Heart right ventricle (tissue), 16 donors: ENCODE measurements around the gene MUC5B. TPM values are rescaled to one million over a fixed set of nuclear protein-coding genes. Genes with fewer than 3 reads are reported as not detected.

Experiments used
- ATAC-seq, 8 donors: fragments of 200-7000 bp; cut with Tn5 transposase; one replicate each; pipeline ENCODE4 v1.9.1; 2020; ENCODE audit warnings: mild to moderate bottlenecking in 8 of 8, moderate library complexity in 8 of 8, moderate number of reproducible peaks in 1 of 8
- DNase-seq, 2 donors: peaks; one replicate each; pipeline ENCODE4 v3.0.0-alpha.2; 2020
- H3K27ac ChIP-seq, 10 donors: fragments of 200-600 bp; sonication (generic) in 2 of 10; one replicate each; pipeline versions ENCODE4 v1.5.0 to v1.8.0; 2020 to 2022; ENCODE audit warnings: mild to moderate bottlenecking in 3 of 10
- H3K27me3 ChIP-seq, 7 donors: fragments of 200-600 bp; one replicate each; pipeline ENCODE4 v1.8.0; 2021 to 2022; ENCODE audit warnings: mild to moderate bottlenecking in 2 of 7
- H3K36me3 ChIP-seq, 9 donors: fragments of 200-600 bp; sonication (generic) in 1 of 9; one replicate each; pipeline versions ENCODE4 v1.5.0 to v1.8.0; 2020 to 2022; ENCODE audit warnings: mild to moderate bottlenecking in 2 of 9
- H3K4me1 ChIP-seq, 9 donors: fragments of 200-600 bp; sonication (generic) in 1 of 9; one replicate each; pipeline versions ENCODE4 v1.5.0 to v1.8.0; 2020 to 2022; ENCODE audit warnings: mild to moderate bottlenecking in 4 of 9
- H3K4me3 ChIP-seq, 10 donors: fragments of 200-600 bp; sonication (generic) in 2 of 10; one replicate each; pipeline versions ENCODE4 v1.5.0 to v1.8.0; 2020 to 2022; ENCODE audit warnings: mild to moderate bottlenecking in 7 of 10, moderate library complexity in 2 of 10
- H3K9me3 ChIP-seq, 11 donors: fragments of 200-600 bp in 10 of 11; sonication (generic) in 2 of 11; one replicate each; pipeline versions ENCODE4 v1.5.0 to v1.8.0; 2013 to 2022; ENCODE audit warnings: mild to moderate bottlenecking in 2 of 11, control low read depth in 1 of 11, moderate library complexity in 1 of 11
- CTCF ChIP-seq, 9 donors: fragments of 200-600 bp; sonication (generic) in 2 of 9; IDR thresholded peaks; one replicate each; pipeline versions ENCODE4 v1.5.0 to v1.8.0; 2021 to 2022; ENCODE audit warnings: antibody characterized with exemption in 9 of 9, mild to moderate bottlenecking in 5 of 9, moderate library complexity in 1 of 9
- WGBS, 2 donors: extraction: QIAGEN DNeasy Blood & Tissue Kit; methylation state at CpG; one replicate each; pipeline ENCODE4 v1.1.7; 2013; ENCODE audit warnings: inconsistent platforms in 1 of 2; 5-methylcytosine and 5-hydroxymethylcytosine counted together
- intact Hi-C, 10 donors: fragments of 100-400 bp; cut with DNase I; formaldehyde crosslinking; loops; one replicate each; pipeline versions ENCODE4 v1.11.1 to v1.14.2; 2022
- polyA plus RNA-seq, 2 donors: library from polyadenylated mRNA; stranded (reverse); fragments of 200-250 nt; gene quantifications; one replicate each; pipeline ENCODE4 v1.2.3, GENCODE V29; 2013
- total RNA-seq, 10 donors: library from RNA; stranded (reverse); fragmentation: NEBNext Ultra II Directional in 3 of 10; extraction: Animal tissue kit (Norgen Biotek cat#: 25700) in 3 of 10; gene quantifications; one replicate each; pipeline versions ENCODE4 v1.2.1 to v1.2.4, GENCODE V29; 2021 to 2023
- donor health status: Arrhythmogenic right ventricular cardiomyopathy.
- donor health status: ischemic (EF 13 %, LVEDD 7.1; RV severe dilation, severe dysfunction).
- donor health status: healthy with polysubstance abuse.
- donor health status: DM: no; HTN: yes; CAD: no.
- donor health status: DM: no; HTN: no; CAD: no.
- donor health status: ischemic (EF 25% LVEDD 6.9; RV normal size, moderate dysfunction).
- donor health status: ischemic (EF 25% LVEDD 5.7; RV mildly dilated, moderate dysfunction).
- donor health status: healthy.
- donor health status: DM: yes; HTN: yes; CAD: no.
- donor health status: Ischemic cardiomyopathy.
- donor health status: ischemic (EF 35%, LVEDD 5.7; RV mildly dilated, moderate dysfunction).
- donor health status: nonischemic (EF 11% LVEDD 7.7; RV severe dilation, severe dysfunction).
- donor health status: DM: yes; HTN: yes; CAD: no.
- donor health status: PGD.
- donor health status: ischemic (EF 29% LVEDD 5.4; RV normal size, mild dysfunction).
- donor health status: nonischemic (EF 23%, LVEDD 6.1; RV moderate dilation, normal function).

Gene MUC5B
- total and polyA plus RNA-seq, 12 donors, result not detected

- WGBS, 2 donors, result 73 to 75% methylated on average over 21 of the region's 21 CpGs
- ATAC-seq (no peak), DNase-seq (peak in 1 of 2 donors; percentile 11)
- Histone ChIP-seq H3K4me1 (peaks cover 5 to 70% (median 51%) of the 10 kb centered on the region in 9 donors), H3K27ac (peak overlapping the region in 6 of 10 donors; percentile 90 to 97 (median 94)), H3K36me3 (peaks cover 0 to 24% (median 0%) of the 10 kb centered on the region in 9 donors), H3K4me3 (peak overlapping the region; percentile 39 to 94 (median 85)), H3K9me3 (peaks cover 0 to 17% (median 6%) of the 10 kb centered on the region in 11 donors), H3K27me3 (no peaks in the 10 kb centered on the region)
- intact Hi-C loops, result loop anchor here in 6 of 10 donors (1.0 to 10.0 kb wide), 4 partner anchors 46 to 217 kb away; no protein-coding TSS in a partner anchor
- TF ChIP-seq CTCF (IDR thresholded peaks at IDR 0.05), result no peak
Observed at GRCh38 chr11:1307998-1308742, 85.3 kb downstream of the MUC5B start.

DNA sequence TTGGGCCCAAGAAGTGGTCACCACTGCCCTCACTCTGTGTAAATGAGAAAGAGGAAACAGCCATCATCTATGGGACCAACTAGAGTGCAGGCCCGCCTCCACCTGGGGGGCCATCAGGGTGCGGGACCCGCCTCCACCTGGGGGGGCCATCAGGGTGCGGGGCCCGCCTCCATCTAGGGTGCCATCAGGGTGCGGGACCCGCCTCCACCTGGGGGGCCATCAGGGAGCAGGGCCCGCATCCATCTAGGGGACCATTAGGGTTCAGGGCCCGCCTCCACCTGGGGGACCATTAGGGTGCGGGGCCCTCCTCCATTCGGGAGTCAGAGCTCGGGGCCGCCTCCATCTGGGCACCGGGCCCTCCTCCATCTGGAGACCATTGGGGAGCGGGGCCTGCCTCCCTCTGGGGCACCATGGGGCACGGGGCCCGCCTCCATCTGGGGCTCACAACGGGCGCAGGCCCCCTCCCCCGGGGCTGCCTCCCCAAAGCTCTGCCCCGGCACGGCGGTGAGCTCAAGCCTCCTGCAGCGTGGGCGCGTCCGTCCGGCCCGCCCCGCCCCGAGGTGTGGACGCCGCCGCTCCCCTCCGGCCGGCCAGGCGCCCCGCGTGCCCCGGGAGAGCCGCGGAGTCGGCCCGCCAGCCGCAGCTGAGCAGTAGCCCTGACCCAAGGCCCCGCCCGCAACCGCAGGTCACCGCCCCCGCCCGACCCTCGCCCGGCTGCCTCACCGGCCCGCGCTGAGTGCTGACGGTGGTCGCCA, 86.1 kb downstream of the MUC5B start:
- intact Hi-C loops, result loop anchor here in 6 of 10 donors (1.0 to 10.0 kb wide), 4 partner anchors 47 to 216 kb away; no protein-coding TSS in a partner anchor
- peak overlapping the region; percentile 39 to 94 (median 85) for H3K4me3 ChIP-seq
- TF ChIP-seq CTCF (IDR thresholded peaks at IDR 0.05), result no peak
- H3K27ac ChIP-seq, result peak overlapping the region; percentile 68 to 97 (median 93)
- ATAC-seq (peak; percentile 6 to 66 (median 36)), DNase-seq (no peak)
- H3K36me3 ChIP-seq, result peaks cover 0 to 24% (median 0%) of the 10 kb centered on the region in 9 donors
- H3K4me1 ChIP-seq, result peaks cover 5 to 62% (median 45%) of the 10 kb centered on the region in 9 donors
- 3% methylated on average over 41 to 58 of the region's 58 CpGs for WGBS, 2 donors
- no peaks in the 10 kb centered on the region for H3K27me3 ChIP-seq
- H3K9me3 ChIP-seq, result peaks cover 0 to 17% (median 6%) of the 10 kb centered on the region in 11 donors

DNA sequence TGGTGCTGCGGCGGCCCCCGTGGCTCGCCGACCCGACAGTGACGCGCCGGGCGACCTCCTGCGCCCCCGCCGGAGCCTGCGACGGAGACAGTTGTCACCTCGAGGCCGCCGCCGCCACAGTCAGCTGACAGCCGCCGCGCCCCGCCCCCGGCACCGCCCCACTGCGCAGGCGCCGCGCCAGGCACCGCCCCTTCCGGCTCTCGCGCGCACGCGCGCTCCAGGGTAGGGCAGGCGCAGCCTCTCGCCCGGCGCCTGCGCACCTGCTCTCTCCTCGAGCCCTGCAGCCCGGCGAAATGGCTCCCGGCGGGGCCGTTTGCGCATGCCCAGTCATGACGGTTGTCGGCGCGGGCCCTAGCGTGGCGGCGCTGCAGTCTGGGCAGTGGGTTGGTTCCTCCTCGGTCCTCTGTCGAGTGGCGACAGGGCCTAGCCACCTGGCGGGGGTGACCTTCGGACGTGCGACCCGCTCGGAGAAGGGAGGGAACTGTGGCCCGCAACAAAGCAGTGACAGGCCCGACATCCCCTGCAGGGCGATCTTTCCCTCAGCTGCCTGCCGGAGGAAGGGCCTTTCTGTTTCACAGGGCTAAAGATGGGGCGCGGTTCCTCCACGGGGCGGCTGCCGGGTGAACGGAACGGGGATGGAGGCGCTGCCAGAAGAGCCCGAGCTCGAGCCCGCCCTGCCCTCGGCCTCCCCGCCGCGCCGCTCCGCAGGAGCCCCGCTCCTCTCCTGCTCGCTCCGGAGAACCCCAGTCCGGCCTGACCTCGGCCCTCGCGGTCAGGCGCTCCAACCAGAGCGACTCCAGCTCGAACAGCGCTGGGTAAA, 86.8 kb downstream of the MUC5B start, which contains the start of gene TOLLIP:
TOLLIP (minus strand) TSS at position 135 of the 820 bp plus-strand sequence; CDS start at position 1, 134 bp downstream.
- 1 to 2% methylated on average over 77 to 97 of the region's 97 CpGs for WGBS, 2 donors
- H3K36me3 ChIP-seq, result peaks cover 0 to 24% (median 0%) of the 10 kb centered on the region in 9 donors
- H3K4me3 ChIP-seq, result peak within 1 kb of the TSS; percentile 50 to 94 (median 85)
- H3K4me1 ChIP-seq, result peaks cover 5 to 55% (median 37%) of the 10 kb centered on the region in 9 donors
- intact Hi-C loops, result loop anchor here in 6 of 10 donors (5.0 to 10.0 kb wide), 3 partner anchors 107 to 215 kb away; no protein-coding TSS in a partner anchor
- TF ChIP-seq CTCF (IDR thresholded peaks at IDR 0.05), result peak in 7 of 9 donors; percentile 12 to 63 (median 29)
- ATAC-seq, result peak; percentile 95 to 99 (median 98)
- no peaks in the 10 kb centered on the region for H3K27me3 ChIP-seq
- peaks cover 0 to 17% (median 6%) of the 10 kb centered on the region in 11 donors for H3K9me3 ChIP-seq
- peak within 1 kb of the TSS; percentile 74 to 97 (median 93) for H3K27ac ChIP-seq
- DNase-seq, result peak; percentile 96 to 98
